Liver (tissue), 9 donors: Measurements from ENCODE around the gene NTM. TPM values are rescaled to one million over a fixed set of nuclear protein-coding genes. Genes with fewer than 3 reads are reported as not detected.

Experiments used
- DNase-seq: peaks from one replicate; pipeline ENCODE4 v3.0.0-alpha.2; 2017; ENCODE audit warnings: low spot score
- H3K27ac ChIP-seq, 2 donors: one replicate each; pipeline ENCODE4 v1.7.0; 2013; ENCODE audit warnings: inconsistent platforms in 2 of 2, low read length in 2 of 2, control low read depth in 1 of 2, low read depth in 1 of 2, mild to moderate bottlenecking in 1 of 2
- H3K27me3 ChIP-seq, 4 donors: one replicate each; pipeline versions ENCODE4 v1.6.1 to v1.7.0; 2013; ENCODE audit warnings: low read length in 3 of 4, inconsistent platforms in 1 of 4, mild to moderate bottlenecking in 1 of 4, moderate library complexity in 1 of 4; ENCODE audit not compliant: control insufficient read depth in 4 of 4, insufficient read depth in 4 of 4
- H3K36me3 ChIP-seq, 4 donors: one replicate each; pipeline versions ENCODE4 v1.6.1 to v1.7.0; 2013; ENCODE audit warnings: low read length in 3 of 4, mild to moderate bottlenecking in 3 of 4, low read depth in 1 of 4, moderate library complexity in 1 of 4; ENCODE audit not compliant: control insufficient read depth in 4 of 4, insufficient read depth in 3 of 4
- H3K4me1 ChIP-seq, 4 donors: one replicate each; pipeline versions ENCODE4 v1.6.1 to v1.7.0; 2013; ENCODE audit warnings: low read length in 3 of 4, mild to moderate bottlenecking in 3 of 4, moderate library complexity in 1 of 4; ENCODE audit not compliant: control insufficient read depth in 4 of 4, insufficient read depth in 4 of 4
- H3K4me3 ChIP-seq, 3 donors: one replicate each; pipeline versions ENCODE4 v1.6.1 to v1.7.0; 2013; ENCODE audit warnings: low read length in 3 of 3, control low read depth in 1 of 3, low read depth in 1 of 3, mild to moderate bottlenecking in 1 of 3
- H3K9ac ChIP-seq, 2 donors: one replicate each; pipeline ENCODE4 v1.7.0; 2013; ENCODE audit warnings: low read length in 2 of 2, mild to moderate bottlenecking in 2 of 2, moderate library complexity in 2 of 2, control low read depth in 1 of 2, low read depth in 1 of 2
- H3K9me3 ChIP-seq, 4 donors: one replicate each; pipeline versions ENCODE4 v1.6.1 to v1.7.0; 2013; ENCODE audit warnings: low read length in 3 of 4; ENCODE audit not compliant: control insufficient read depth in 4 of 4
- ATF3 ChIP-seq: IDR thresholded peaks from 2 replicates; pipeline ENCODE4 v1.6.1; 2016; ENCODE audit warnings: antibody characterized with exemption
- CTCF ChIP-seq: fragments of 150-350 bp; IDR thresholded peaks from 2 replicates; pipeline ENCODE4 v1.5.1; 2017; ENCODE audit warnings: improper control_type of control experiment, low read depth, low read length; ENCODE audit not compliant: missing input control
- FOXA1 ChIP-seq: IDR thresholded peaks from 2 replicates; pipeline ENCODE4 v1.6.1; 2016; ENCODE audit warnings: antibody characterized with exemption
- FOXA2 ChIP-seq: IDR thresholded peaks from 2 replicates; pipeline ENCODE4 v1.6.1; 2016; ENCODE audit warnings: antibody characterized with exemption
- GABPA ChIP-seq, 2 donors: IDR thresholded peaks in 1 of 2; conservative IDR thresholded peaks in 1 of 2; 2 replicates each; pipeline ENCODE4 v1.6.1; 2016; ENCODE audit warnings: antibody characterized with exemption in 2 of 2, mild to moderate bottlenecking in 1 of 2, moderate library complexity in 1 of 2
- HNF4A ChIP-seq, 2 donors: conservative IDR thresholded peaks; 2 replicates each; pipeline ENCODE4 v1.6.1; 2016; ENCODE audit warnings: antibody characterized with exemption in 2 of 2, mild to moderate bottlenecking in 2 of 2
- HNF4G ChIP-seq: IDR thresholded peaks from 2 replicates; pipeline ENCODE4 v1.6.1; 2016; ENCODE audit warnings: antibody characterized with exemption
- JUND ChIP-seq, 2 donors: IDR thresholded peaks; 2 replicates each; pipeline ENCODE4 v1.6.1; 2016; ENCODE audit warnings: antibody characterized with exemption in 2 of 2
- MAX ChIP-seq: IDR thresholded peaks from 2 replicates; pipeline ENCODE4 v1.6.1; 2016; ENCODE audit warnings: antibody characterized with exemption
- NR2F2 ChIP-seq: IDR thresholded peaks from 2 replicates; pipeline ENCODE4 v1.6.1; 2016; ENCODE audit warnings: antibody characterized with exemption
- RAD21 ChIP-seq, 2 donors: IDR thresholded peaks; 2 replicates each; pipeline ENCODE4 v1.6.1; 2016; ENCODE audit warnings: antibody characterized with exemption in 2 of 2, mild to moderate bottlenecking in 2 of 2
- REST ChIP-seq: IDR thresholded peaks from 2 replicates; pipeline ENCODE4 v1.6.1; 2016; ENCODE audit warnings: antibody characterized with exemption, mild to moderate bottlenecking
- RXRA ChIP-seq, 2 donors: IDR thresholded peaks; 2 replicates each; pipeline ENCODE4 v1.6.1; 2017 to 2018; ENCODE audit warnings: antibody characterized with exemption in 2 of 2, mild to moderate bottlenecking in 1 of 2
- SP1 ChIP-seq: IDR thresholded peaks from 2 replicates; pipeline ENCODE4 v1.6.1; 2018; ENCODE audit warnings: antibody characterized with exemption, mild to moderate bottlenecking
- TAF1 ChIP-seq: conservative IDR thresholded peaks from 2 replicates; pipeline ENCODE4 v1.6.1; 2016; ENCODE audit warnings: antibody characterized with exemption, mild to moderate bottlenecking
- ZBTB33 ChIP-seq: IDR thresholded peaks from 2 replicates; pipeline ENCODE4 v1.6.1; 2016; ENCODE audit warnings: antibody characterized with exemption
- WGBS: extraction: QIAGEN DNeasy Blood & Tissue Kit; methylation state at CpG from one replicate; pipeline ENCODE4 v1.1.7; 2013; 5-methylcytosine and 5-hydroxymethylcytosine counted together
- polyA plus RNA-seq, 2 donors: library from polyadenylated mRNA; stranded (reverse) in 1 of 2; unstranded in 1 of 2; fragments of 200-250 nt in 1 of 2; fragments of >200 nt in 1 of 2; fragmentation: Nextera tagmentation in 1 of 2; extraction: Ambion mirVana in 1 of 2; gene quantifications; one replicate each; pipeline versions ENCODE4 v1.2.1 to v1.2.3, GENCODE V29; 2013 to 2015
- total RNA-seq, 2 donors: library from RNA; depleted of rRNA; stranded (reverse); fragments of >200 nt; gene quantifications; one replicate each; pipeline ENCODE4 v1.2.3, GENCODE V29; 2014
- donor health status: healthy.
- donor health status: healthy.
- donor health status: healthy.
- donor health status: healthy.
- donor health status: healthy.

The NTM gene
- total and polyA plus RNA-seq, 4 donors: 0.08 to 1.1 (median 0.08) TPM; not detected in 1

GRCh38 chr11:131712897-131713296 lies 342.5 kb downstream of the NTM start:
- no peak overlapping the region for H3K4me3 ChIP-seq
- H3K36me3 ChIP-seq: no peaks in the 10 kb centered on the region
- TF ChIP-seq REST: no peak
- no peak for TF ChIP-seq ZBTB33
- no peak for TF ChIP-seq FOXA2
- no peak for TF ChIP-seq JUND (IDR thresholded peaks at IDR 0.05)
- TF ChIP-seq NR2F2: no peak
- TF ChIP-seq ATF3: no peak
- TF ChIP-seq RAD21 (IDR thresholded peaks at IDR 0.05): no peak
- TF ChIP-seq RXRA (IDR thresholded peaks at IDR 0.05): no peak
- no peak for TF ChIP-seq MAX
- TF ChIP-seq GABPA (IDR thresholded peaks at IDR 0.05 in 1 of 2, conservative IDR thresholded peaks at IDR 0.05 in 1 of 2): no peak
- TF ChIP-seq SP1: no peak
- no peak for TF ChIP-seq CTCF
- no peak for TF ChIP-seq HNF4A (conservative IDR thresholded peaks at IDR 0.05)
- TF ChIP-seq TAF1: no peak
- no peak for DNase-seq
- H3K9ac ChIP-seq: no peak overlapping the region
- no peaks in the 10 kb centered on the region for H3K27me3 ChIP-seq
- WGBS: 86% methylated on average over 5 of the region's 5 CpGs
- peaks cover 2 to 11% (median 8%) of the 10 kb centered on the region in 4 donors for H3K4me1 ChIP-seq
- no peaks in the 10 kb centered on the region for H3K9me3 ChIP-seq
- H3K27ac ChIP-seq: no peak overlapping the region

- no peak for DNase-seq
- TF ChIP-seq RAD21 (IDR thresholded peaks at IDR 0.05) (no peak), HNF4G (peak; percentile 82), NR2F2 (peak; percentile 89), MAX (peak; percentile 26), TAF1 (no peak), FOXA1 (no peak), RXRA (IDR thresholded peaks at IDR 0.05) (peak; percentile 53 to 70), JUND (IDR thresholded peaks at IDR 0.05) (peak; percentile 27 to 28), SP1 (peak; percentile 61), ZBTB33 (peak; percentile 36), HNF4A (conservative IDR thresholded peaks at IDR 0.05) (peak; percentile 93 to 94)
These were observed 343.2 kb downstream of the NTM start for GRCh38 chr11:131713529-131714134.

More at GRCh38 chr11:131713529-131714134, 343.2 kb downstream of the NTM start:
- H3K4me3 ChIP-seq: no peak overlapping the region
- H3K9ac ChIP-seq: no peak overlapping the region
- H3K9me3 ChIP-seq: no peaks in the 10 kb centered on the region
- peaks cover 2 to 11% (median 8%) of the 10 kb centered on the region in 4 donors for H3K4me1 ChIP-seq
- no peaks in the 10 kb centered on the region for H3K36me3 ChIP-seq
- no peak overlapping the region for H3K27ac ChIP-seq
- no peaks in the 10 kb centered on the region for H3K27me3 ChIP-seq
- 32% methylated on average over 8 of the region's 8 CpGs for WGBS
